Upper lobe of left lung (tissue), 4 donors: Measurements from ENCODE around the gene GGNBP2.

Experiments used
- CTCF ChIP-seq, 6 experiments: fragments of 450-650 bp in 4 of 6; fragments of 200-600 bp in 2 of 6; sonication (generic) in 2 of 6; IDR thresholded peaks; one replicate each; pipeline ENCODE4 v1.5.1; 2016 to 2019; ENCODE audit warnings: antibody characterized with exemption in 6 of 6
- EP300 ChIP-seq, 4 donors: sonication (generic); formaldehyde crosslinking; IDR thresholded peaks; one replicate each; pipeline ENCODE4 v1.5.1; 2017; ENCODE audit warnings: antibody characterized with exemption in 4 of 4, control low read depth in 2 of 4
- POLR2A ChIP-seq, 4 donors: fragments of 450-650 bp; IDR thresholded peaks; one replicate each; pipeline ENCODE4 v1.5.1; 2016 to 2017; ENCODE audit warnings: antibody characterized with exemption in 4 of 4, mild to moderate bottlenecking in 2 of 4
- POLR2AphosphoS5 ChIP-seq, 2 donors: sonication (generic); formaldehyde crosslinking; IDR thresholded peaks; one replicate each; pipeline ENCODE4 v1.5.1; 2017; ENCODE audit warnings: antibody characterized with exemption in 2 of 2

DNA sequence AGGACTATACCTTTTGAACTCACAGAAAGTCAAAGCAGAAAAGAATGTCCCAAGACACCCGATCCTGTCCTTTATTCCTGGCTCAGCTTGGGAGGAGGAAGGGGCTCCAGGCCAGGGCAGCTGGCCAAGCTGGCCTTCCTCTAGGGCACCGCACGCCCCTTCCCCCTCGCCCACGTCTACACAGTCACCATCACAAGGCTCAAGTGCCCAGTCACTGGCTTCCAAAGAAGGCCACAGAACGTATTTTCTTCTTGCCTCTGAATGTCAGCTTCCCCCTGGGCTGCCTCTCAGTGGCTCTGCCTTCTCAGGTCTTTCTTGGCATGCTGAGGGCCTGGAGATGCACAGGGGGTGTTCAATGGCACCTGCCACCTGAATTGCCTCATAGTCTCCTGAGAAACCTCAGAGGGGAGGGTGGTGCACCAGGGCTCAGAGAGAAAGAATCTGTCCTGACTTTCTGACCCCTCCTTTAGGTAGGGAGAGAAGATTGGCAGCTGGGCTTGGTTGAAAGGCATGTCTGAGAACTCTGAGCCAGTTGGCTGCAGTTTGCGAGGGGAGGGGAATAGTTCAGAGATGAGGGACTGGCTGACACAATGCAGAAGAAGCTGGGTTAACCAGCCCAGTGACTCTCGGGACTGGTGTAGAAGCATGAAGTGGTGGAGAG is 49.1 kb downstream of the GGNBP2 start:
- no peak for TF ChIP-seq CTCF (IDR thresholded peaks at IDR 0.05)
- no peak for TF ChIP-seq POLR2A (IDR thresholded peaks at IDR 0.05)
- TF ChIP-seq EP300 (IDR thresholded peaks at IDR 0.05): no peak
- TF ChIP-seq POLR2AphosphoS5 (IDR thresholded peaks at IDR 0.05): no peak
